Upper lobe of left lung (tissue), 4 donors: ENCODE measurements around the gene ZC3H14.

ENCODE experiments used
- CTCF ChIP-seq, 6 experiments: fragments of 450-650 bp in 4 of 6; fragments of 200-600 bp in 2 of 6; sonication (generic) in 2 of 6; IDR thresholded peaks; one replicate each; pipeline ENCODE4 v1.5.1; 2016 to 2019; ENCODE audit warnings: antibody characterized with exemption in 6 of 6
- POLR2A ChIP-seq, 4 donors: fragments of 450-650 bp; IDR thresholded peaks; one replicate each; pipeline ENCODE4 v1.5.1; 2016 to 2017; ENCODE audit warnings: antibody characterized with exemption in 4 of 4, mild to moderate bottlenecking in 2 of 4
- POLR2AphosphoS5 ChIP-seq, 2 donors: sonication (generic); formaldehyde crosslinking; IDR thresholded peaks; one replicate each; pipeline ENCODE4 v1.5.1; 2017; ENCODE audit warnings: antibody characterized with exemption in 2 of 2

- TF ChIP-seq CTCF (IDR thresholded peaks at IDR 0.05) (no peak), POLR2A (IDR thresholded peaks at IDR 0.05) (no peak), POLR2AphosphoS5 (IDR thresholded peaks at IDR 0.05) (no peak)
Observed at GRCh38 chr14:88516861-88517357, 45.9 kb upstream of the ZC3H14 start.
